IPS-20b (cell line): Measurements from ENCODE around the gene TPRG1.

ENCODE experiments used
- H3K27ac ChIP-seq: one replicate; pipeline ENCODE4 v1.5.1; 2013; ENCODE audit warnings: low read length
- H3K27me3 ChIP-seq: 2 replicates; pipeline ENCODE4 v1.6.1; 2013; ENCODE audit warnings: mild to moderate bottlenecking, low read length, inconsistent platforms; ENCODE audit not compliant: insufficient read depth
- H3K36me3 ChIP-seq: 2 replicates; pipeline ENCODE4 v1.6.1; 2013; ENCODE audit warnings: low read depth, mild to moderate bottlenecking, inconsistent platforms, low read length, moderate library complexity; ENCODE audit not compliant: insufficient read depth
- H3K4me1 ChIP-seq: 2 replicates; pipeline ENCODE4 v1.6.1; 2013; ENCODE audit warnings: mild to moderate bottlenecking, control low read depth, inconsistent platforms, low read length, moderate library complexity; ENCODE audit not compliant: insufficient read depth
- H3K4me3 ChIP-seq: 2 replicates; pipeline ENCODE4 v1.5.1; 2013; ENCODE audit warnings: mild to moderate bottlenecking, low read length, inconsistent platforms
- H3K9ac ChIP-seq: 2 replicates; pipeline ENCODE4 v1.6.1; 2013; ENCODE audit warnings: low read depth, mild to moderate bottlenecking, inconsistent platforms, low read length, moderate library complexity
- H3K9me3 ChIP-seq: 2 replicates; pipeline ENCODE4 v1.6.1; 2013; ENCODE audit warnings: mild to moderate bottlenecking, low read depth, low read length, inconsistent platforms; ENCODE audit not compliant: insufficient read depth

Gene TPRG1

GRCh38 chr3:189171707-189172106, at the start of gene TPRG1:
TPRG1 (plus strand) TSS chr3:189171971; CDS start chr3:189207385, 35,414 bp downstream.
- Histone ChIP-seq H3K4me1 (no peaks in the 10 kb centered on the region), H3K27me3 (no peaks in the 10 kb centered on the region), H3K4me3 (no peak within 1 kb of the TSS), H3K9ac (no peak within 1 kb of the TSS), H3K36me3 (no peaks in the 10 kb centered on the region), H3K27ac (no peak within 1 kb of the TSS), H3K9me3 (no peaks in the 10 kb centered on the region)

DNA sequence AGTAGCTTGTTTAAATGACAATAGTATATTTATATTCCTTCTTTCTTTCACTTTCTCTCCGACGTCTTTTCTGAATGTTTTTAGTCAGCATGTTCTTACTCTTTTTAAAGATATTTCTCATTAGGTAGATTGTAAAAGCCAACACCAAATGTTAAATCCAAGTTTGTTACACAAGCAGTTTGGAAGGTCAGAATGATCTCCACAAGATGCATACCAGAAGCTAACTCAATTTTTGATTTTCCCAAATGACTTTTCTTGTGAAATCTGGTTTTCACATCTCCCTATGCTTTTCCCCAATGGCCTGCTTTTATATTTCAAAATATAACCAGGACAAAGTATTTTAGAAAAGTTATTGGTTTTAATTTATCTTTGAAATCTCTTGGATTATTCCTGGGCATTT, 49.7 kb upstream of the TPRG1 start:
- H3K4me1 ChIP-seq, result no peaks in the 10 kb centered on the region; the same call in 1 of the 2 replicates
- no peak overlapping the region for H3K27ac ChIP-seq
- H3K4me3 ChIP-seq, result no peak overlapping the region
- H3K9me3 ChIP-seq, result no peaks in the 10 kb centered on the region
- H3K9ac ChIP-seq, result no peak overlapping the region
- H3K36me3 ChIP-seq, result no peaks in the 10 kb centered on the region
- no peaks in the 10 kb centered on the region for H3K27me3 ChIP-seq

DNA sequence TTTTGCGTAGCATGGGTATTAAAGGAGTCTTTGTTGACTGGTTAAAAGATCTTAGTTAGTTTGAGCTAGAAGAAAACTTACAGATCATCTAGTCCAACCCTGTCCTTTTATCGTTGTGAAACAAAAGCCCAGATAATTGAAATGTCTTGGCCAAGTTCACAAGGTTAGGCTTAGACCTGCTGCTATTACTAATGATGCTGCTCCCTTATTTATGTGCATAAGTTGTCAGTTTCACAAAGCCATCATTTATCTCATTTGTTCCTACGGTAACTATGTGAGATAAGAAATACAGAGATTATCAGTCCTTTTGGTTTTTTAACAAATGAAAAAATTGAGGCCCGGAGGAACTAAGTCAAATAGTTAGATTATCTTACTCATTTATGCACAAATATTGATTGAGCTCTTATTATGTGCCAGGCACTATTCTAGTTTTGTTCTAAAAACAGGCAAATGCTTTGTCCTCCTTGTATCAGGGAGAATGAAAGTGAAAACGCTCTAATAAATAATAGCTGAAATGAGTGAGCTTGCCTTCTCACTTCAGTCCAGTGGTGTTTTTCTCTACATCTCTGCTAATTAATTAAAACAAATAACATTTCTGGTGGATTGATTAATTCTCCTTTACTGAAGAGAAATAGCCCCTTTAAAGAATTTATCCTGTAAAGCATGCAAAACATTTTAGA, 49.1 kb upstream of the TPRG1 start:
- H3K27me3 ChIP-seq, result no peaks in the 10 kb centered on the region
- no peaks in the 10 kb centered on the region for H3K9me3 ChIP-seq
- H3K36me3 ChIP-seq, result no peaks in the 10 kb centered on the region
- no peak overlapping the region for H3K9ac ChIP-seq
- H3K27ac ChIP-seq, result no peak overlapping the region
- no peak overlapping the region for H3K4me3 ChIP-seq
- H3K4me1 ChIP-seq, result no peaks in the 10 kb centered on the region; the same call in 1 of the 2 replicates

DNA sequence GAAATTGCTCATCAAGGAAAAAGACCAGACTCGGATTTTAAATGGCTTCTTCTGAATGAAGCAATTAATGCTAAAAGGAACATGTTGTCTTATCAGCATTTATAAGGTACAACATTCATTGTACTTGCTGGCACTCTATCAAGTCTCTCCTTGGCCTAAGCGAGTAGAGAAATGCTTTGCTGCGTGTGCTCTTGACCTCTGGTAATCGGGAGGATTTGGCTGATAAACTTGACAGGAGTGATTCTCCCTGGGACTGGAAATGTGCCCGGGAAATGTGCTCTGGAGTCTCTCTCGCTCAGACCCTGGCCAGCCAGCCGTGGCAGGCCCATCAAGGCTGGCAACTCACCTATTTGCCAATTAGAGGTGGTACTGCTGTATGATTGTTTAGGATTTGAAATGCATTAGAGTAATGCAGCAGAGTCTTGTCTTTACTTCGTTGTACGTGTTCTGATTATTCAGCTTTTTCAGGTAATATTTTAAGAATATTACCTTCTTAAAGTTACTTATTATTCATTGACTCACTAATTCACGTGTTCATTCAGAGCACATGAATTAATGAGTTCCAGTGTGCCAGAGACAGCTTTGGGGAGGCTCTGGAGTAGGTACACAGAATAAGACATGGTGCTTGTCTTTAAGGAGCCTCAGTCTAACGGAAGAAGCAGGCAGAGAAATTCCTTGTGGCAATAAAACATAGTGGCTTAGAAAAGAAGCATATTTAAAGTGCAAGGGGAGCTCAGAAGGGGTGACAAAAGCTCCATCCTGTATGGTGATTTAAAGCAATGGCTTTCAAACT, 48.0 kb upstream of the TPRG1 start:
- no peak overlapping the region for H3K27ac ChIP-seq
- no peaks in the 10 kb centered on the region for H3K36me3 ChIP-seq
- no peaks in the 10 kb centered on the region; the same call in 1 of the 2 replicates for H3K4me1 ChIP-seq
- no peaks in the 10 kb centered on the region for H3K9me3 ChIP-seq
- H3K27me3 ChIP-seq, result no peaks in the 10 kb centered on the region
- H3K9ac ChIP-seq, result no peak overlapping the region
- H3K4me3 ChIP-seq, result no peak overlapping the region

DNA sequence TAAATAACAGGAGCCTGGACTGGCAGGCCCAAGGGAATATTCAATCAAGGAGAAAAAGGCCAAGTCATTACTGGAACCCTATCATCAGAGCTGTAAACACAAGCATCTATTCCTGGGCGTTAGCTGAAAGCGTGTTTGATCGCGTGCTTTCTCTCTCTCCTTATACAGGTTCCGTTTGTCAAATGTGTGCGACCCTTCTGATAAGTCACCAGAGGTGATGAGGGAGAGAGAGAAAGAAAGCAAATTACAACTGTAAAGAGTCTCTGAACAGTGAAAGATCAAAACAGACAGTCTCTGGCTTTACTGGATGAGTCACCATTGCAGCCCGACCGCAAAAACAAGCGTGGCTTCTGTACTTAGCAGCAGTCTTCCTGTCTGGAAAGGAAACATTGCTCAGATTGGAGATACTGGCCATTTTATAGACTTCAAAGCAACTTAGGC, 39.5 kb upstream of the TPRG1 start:
- Histone ChIP-seq H3K4me3 (no peak overlapping the region), H3K27ac (no peak overlapping the region), H3K9ac (no peak overlapping the region)

GRCh38 chr3:189132839-189133238, 38.9 kb upstream of the TPRG1 start:
- no peaks in the 10 kb centered on the region for H3K27me3 ChIP-seq
- no peaks in the 10 kb centered on the region for H3K36me3 ChIP-seq
- no peak overlapping the region for H3K9ac ChIP-seq
- no peaks in the 10 kb centered on the region for H3K9me3 ChIP-seq
- no peak overlapping the region for H3K4me3 ChIP-seq
- H3K27ac ChIP-seq, result no peak overlapping the region
- no peaks in the 10 kb centered on the region for H3K4me1 ChIP-seq

More for the DNA sequence above, 39.5 kb upstream of the TPRG1 start:
- H3K36me3 ChIP-seq, result no peaks in the 10 kb centered on the region
- no peaks in the 10 kb centered on the region for H3K27me3 ChIP-seq
- H3K4me1 ChIP-seq, result no peaks in the 10 kb centered on the region
- H3K9me3 ChIP-seq, result no peaks in the 10 kb centered on the region

DNA sequence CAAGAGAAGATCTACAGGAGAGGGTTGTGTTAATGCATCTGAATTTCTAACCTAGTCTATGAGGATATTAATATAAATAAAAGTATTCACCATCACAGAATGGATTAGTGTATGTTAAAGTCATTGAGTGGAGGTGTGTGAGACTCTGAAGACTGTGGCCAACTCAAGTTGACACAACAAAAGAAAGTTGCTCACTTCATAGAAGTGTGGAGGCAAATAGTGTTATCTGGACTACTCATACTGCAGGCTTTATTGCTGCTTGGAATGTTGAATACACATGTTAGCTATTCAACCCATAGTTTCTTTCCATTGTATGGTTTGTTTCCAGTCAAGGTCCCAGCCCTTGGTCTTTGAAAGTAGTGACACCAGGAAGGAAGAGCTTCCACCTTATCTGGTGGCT, 38.0 kb upstream of the TPRG1 start:
- no peak overlapping the region for H3K27ac ChIP-seq
- no peak overlapping the region for H3K4me3 ChIP-seq
- H3K4me1 ChIP-seq, result no peaks in the 10 kb centered on the region
- no peaks in the 10 kb centered on the region for H3K27me3 ChIP-seq
- H3K9me3 ChIP-seq, result no peaks in the 10 kb centered on the region
- no peaks in the 10 kb centered on the region for H3K36me3 ChIP-seq
- no peak overlapping the region for H3K9ac ChIP-seq

GRCh38 chr3:189137416-189137815, 34.4 kb upstream of the TPRG1 start:
- Histone ChIP-seq H3K9ac (no peak overlapping the region), H3K4me1 (no peaks in the 10 kb centered on the region), H3K9me3 (no peaks in the 10 kb centered on the region), H3K36me3 (no peaks in the 10 kb centered on the region), H3K27ac (no peak overlapping the region), H3K27me3 (no peaks in the 10 kb centered on the region), H3K4me3 (no peak overlapping the region)

DNA sequence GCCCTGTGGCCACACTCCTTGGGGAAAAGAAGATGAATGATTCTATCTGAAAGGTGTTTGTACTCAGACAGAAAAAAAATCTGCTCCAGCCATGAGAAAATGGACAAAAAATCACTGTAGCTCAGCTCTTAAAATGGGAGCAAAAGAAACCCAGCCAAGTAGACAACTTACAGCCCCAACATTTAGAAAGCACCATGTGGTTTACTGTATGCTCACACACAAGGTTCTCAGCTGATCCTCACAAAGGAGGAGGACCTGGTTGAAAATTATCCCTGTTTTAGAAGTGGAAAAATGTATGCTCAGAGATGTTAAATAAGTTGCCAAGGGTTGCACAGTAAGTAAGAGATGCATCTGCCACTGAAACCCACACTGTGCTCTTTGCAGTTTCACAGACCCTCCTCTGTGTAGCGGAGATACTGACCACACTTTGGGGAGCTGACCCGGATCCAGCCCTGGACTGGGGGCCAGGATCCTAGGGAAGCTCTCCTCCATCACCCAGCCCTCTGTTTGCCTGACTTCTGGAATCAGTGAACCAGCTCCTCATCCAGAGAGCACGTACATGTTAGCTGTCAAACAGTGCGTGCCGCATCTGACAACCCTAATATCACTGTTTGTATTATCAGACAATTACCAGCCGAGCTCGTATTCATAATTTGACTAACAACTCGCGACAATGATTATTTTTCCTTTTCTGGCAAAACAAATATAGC, 32.7 kb upstream of the TPRG1 start:
- H3K9ac ChIP-seq, result no peak overlapping the region
- no peaks in the 10 kb centered on the region for H3K36me3 ChIP-seq
- H3K27ac ChIP-seq, result no peak overlapping the region

GRCh38 chr3:189139611-189139940, 32.2 kb upstream of the TPRG1 start:
- Histone ChIP-seq H3K9me3 (no peaks in the 10 kb centered on the region), H3K27ac (no peak overlapping the region), H3K4me1 (no peaks in the 10 kb centered on the region), H3K27me3 (no peaks in the 10 kb centered on the region), H3K4me3 (no peak overlapping the region), H3K9ac (no peak overlapping the region), H3K36me3 (no peaks in the 10 kb centered on the region)

More for the DNA sequence above, 32.7 kb upstream of the TPRG1 start:
- no peaks in the 10 kb centered on the region for H3K27me3 ChIP-seq
- H3K9me3 ChIP-seq, result no peaks in the 10 kb centered on the region
- H3K4me3 ChIP-seq, result no peak overlapping the region
- no peaks in the 10 kb centered on the region for H3K4me1 ChIP-seq

- H3K27me3 ChIP-seq, result no peaks in the 10 kb centered on the region
- no peak overlapping the region for H3K27ac ChIP-seq
- no peaks in the 10 kb centered on the region for H3K9me3 ChIP-seq
- H3K9ac ChIP-seq, result no peak overlapping the region
- no peaks in the 10 kb centered on the region for H3K36me3 ChIP-seq
- no peak overlapping the region for H3K4me3 ChIP-seq
- no peaks in the 10 kb centered on the region for H3K4me1 ChIP-seq
Observed at GRCh38 chr3:189142527-189142926, 29.2 kb upstream of the TPRG1 start.
